HepG2 (cell line): ENCODE measurements around the gene KMT2D. TPM values are rescaled to one million over a fixed set of nuclear protein-coding genes. Genes with fewer than 3 reads are reported as not detected.

Experiments
- CEBPG ChIP-seq: IDR thresholded peaks from 2 replicates; pipeline ENCODE4 v1.6.1; 2016
- MATR3 ChIP-seq: sonication (generic); formaldehyde crosslinking; IDR thresholded peaks from 2 replicates; pipeline ENCODE4 v1.4.0; 2020; ENCODE audit warnings: missing genetic modification reagents
- U2AF1 ChIP-seq: fragments of 200-400 bp; formaldehyde crosslinking; optimal IDR thresholded peaks from 2 replicates; pipeline ENCODE3; 2017; ENCODE audit warnings: mild to moderate bottlenecking, low read depth, low read length
- XBP1 ChIP-seq: sonication (generic); formaldehyde crosslinking; IDR thresholded peaks from 2 replicates; pipeline ENCODE4 v1.5.0; 2020; ENCODE audit warnings: missing genetic modification reagents
- ZBTB3 ChIP-seq: sonication (generic); formaldehyde crosslinking; IDR thresholded peaks from 2 replicates; pipeline ENCODE4 v1.4.0; 2020; ENCODE audit warnings: low read depth, mild to moderate bottlenecking, moderate library complexity, missing genetic modification reagents, borderline replicate concordance
- polyA plus RNA-seq, 8 experiments: library from polyadenylated mRNA; depleted of rRNA in 3 of 8; stranded (reverse) in 7 of 8; unstranded in 1 of 8; fragments of >200 nt; fragmentation: Illumina TruSeq in 4 of 8; extraction: Trizol in 4 of 8; gene quantifications; 2 replicates each; pipeline versions ENCODE4 v1.2.1 to v1.2.3, GENCODE V29; 2011 to 2016; ENCODE audit warnings: low read depth in 4 of 8, missing spikeins in 1 of 8, mixed read lengths in 1 of 8; ENCODE audit not compliant: insufficient read depth in 1 of 8
- total RNA-seq, 5 experiments: library from RNA; depleted of rRNA; stranded (reverse); fragments of >200 nt; fragmentation: Illumina TruSeq; extraction: Trizol; gene quantifications; 2 replicates each; pipeline ENCODE4 v1.2.3, GENCODE V29; 2016; ENCODE audit warnings: low read depth in 1 of 5
- TF ChIP-seq, protein P1 (sequence below): sonication (generic); formaldehyde crosslinking; IDR thresholded peaks from 2 replicates; pipeline ENCODE4 v1.4.0; 2020; ENCODE audit warnings: missing genetic modification reagents
- TF ChIP-seq, protein P2 (sequence below): sonication (generic); formaldehyde crosslinking; IDR thresholded peaks from 2 replicates; pipeline ENCODE4 v1.4.0; 2020; ENCODE audit warnings: missing genetic modification reagents, borderline replicate concordance
- TF ChIP-seq, protein P3 (sequence below): sonication (generic); formaldehyde crosslinking; IDR thresholded peaks from 2 replicates; pipeline ENCODE4 v1.4.0; 2020; ENCODE audit warnings: missing genetic modification reagents, mild to moderate bottlenecking, borderline replicate concordance
- TF ChIP-seq, protein P4 (sequence below), 2 experiments: fragments of 450-650 bp in 1 of 2; sonication (generic) in 1 of 2; formaldehyde crosslinking in 1 of 2; IDR thresholded peaks; 2 replicates each; pipeline versions ENCODE4 v1.6.1 to v1.8.0; 2016 to 2022; ENCODE audit warnings: antibody characterized with exemption in 1 of 2, mild to moderate bottlenecking in 1 of 2, missing genetic modification reagents in 1 of 2
- TF ChIP-seq, protein P5 (sequence below): sonication (generic); formaldehyde crosslinking; IDR thresholded peaks from 2 replicates; pipeline ENCODE4 v1.8.0; 2022; ENCODE audit warnings: missing genetic modification reagents, low read depth, mild to moderate bottlenecking, borderline replicate concordance

KMT2D gene
- total and polyA plus RNA-seq, 2 of the 13 experiments (the other 11 are each of a cell fraction or from before 2014, with no cell fraction given) = 8.1 to 10.4 TPM

DNA sequence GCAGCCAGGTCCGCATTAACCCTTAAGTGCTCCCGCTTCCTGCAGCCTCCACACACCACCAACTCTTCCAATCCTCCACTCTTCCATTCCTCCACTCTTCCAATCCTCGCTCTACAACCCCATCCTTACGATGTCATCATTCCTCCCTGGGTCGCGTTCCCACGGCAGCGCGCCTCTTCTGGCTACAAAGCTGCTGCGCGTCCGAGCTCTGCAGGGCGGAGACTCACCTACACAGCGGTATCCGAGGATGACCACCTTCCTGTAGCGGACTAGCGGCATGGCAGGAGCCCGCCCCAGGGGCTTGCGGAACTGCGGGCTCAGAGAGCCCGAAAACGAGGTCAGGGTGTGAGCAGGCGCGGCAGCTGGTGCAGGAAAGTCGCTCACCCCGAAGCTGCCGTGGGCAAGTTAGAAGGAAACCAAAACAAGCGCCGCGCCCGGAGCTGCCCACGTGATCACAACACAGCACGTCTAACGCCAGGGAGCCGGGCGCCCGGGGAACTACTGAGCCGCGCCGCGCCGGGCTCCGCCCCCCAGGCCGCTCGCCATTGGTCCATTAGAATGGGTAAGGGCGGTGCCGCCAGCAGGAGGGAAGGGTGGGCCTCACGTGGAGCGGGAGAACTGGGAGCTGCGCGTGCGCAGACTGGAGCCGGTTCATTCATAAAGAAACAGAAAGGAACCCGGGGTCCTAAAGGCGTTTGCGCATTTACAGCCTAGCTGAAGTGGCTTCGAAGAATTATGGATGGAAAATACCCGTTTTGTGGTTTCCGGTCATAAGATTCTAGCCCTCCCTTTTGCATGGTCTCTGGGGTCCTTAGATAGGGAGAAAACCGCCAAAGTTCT, 9.1 kb upstream of the KMT2D start, which contains the start of gene RHEBL1 (continued):
- TF ChIP-seq, protein P1, sequence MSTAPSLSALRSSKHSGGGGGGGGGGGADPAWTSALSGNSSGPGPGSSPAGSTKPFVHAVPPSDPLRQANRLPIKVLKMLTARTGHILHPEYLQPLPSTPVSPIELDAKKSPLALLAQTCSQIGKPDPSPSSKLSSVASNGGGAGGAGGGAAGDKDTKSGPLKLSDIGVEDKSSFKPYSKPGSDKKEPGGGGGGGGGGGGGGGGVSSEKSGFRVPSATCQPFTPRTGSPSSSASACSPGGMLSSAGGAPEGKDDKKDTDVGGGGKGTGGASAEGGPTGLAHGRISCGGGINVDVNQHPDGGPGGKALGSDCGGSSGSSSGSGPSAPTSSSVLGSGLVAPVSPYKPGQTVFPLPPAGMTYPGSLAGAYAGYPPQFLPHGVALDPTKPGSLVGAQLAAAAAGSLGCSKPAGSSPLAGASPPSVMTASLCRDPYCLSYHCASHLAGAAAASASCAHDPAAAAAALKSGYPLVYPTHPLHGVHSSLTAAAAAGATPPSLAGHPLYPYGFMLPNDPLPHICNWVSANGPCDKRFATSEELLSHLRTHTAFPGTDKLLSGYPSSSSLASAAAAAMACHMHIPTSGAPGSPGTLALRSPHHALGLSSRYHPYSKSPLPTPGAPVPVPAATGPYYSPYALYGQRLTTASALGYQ = peak; percentile 47; the same call in 1 of the 2 replicates
- TF ChIP-seq, protein P2, sequence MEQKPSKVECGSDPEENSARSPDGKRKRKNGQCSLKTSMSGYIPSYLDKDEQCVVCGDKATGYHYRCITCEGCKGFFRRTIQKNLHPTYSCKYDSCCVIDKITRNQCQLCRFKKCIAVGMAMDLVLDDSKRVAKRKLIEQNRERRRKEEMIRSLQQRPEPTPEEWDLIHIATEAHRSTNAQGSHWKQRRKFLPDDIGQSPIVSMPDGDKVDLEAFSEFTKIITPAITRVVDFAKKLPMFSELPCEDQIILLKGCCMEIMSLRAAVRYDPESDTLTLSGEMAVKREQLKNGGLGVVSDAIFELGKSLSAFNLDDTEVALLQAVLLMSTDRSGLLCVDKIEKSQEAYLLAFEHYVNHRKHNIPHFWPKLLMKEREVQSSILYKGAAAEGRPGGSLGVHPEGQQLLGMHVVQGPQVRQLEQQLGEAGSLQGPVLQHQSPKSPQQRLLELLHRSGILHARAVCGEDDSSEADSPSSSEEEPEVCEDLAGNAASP = no peak
- TF ChIP-seq, protein P3, sequence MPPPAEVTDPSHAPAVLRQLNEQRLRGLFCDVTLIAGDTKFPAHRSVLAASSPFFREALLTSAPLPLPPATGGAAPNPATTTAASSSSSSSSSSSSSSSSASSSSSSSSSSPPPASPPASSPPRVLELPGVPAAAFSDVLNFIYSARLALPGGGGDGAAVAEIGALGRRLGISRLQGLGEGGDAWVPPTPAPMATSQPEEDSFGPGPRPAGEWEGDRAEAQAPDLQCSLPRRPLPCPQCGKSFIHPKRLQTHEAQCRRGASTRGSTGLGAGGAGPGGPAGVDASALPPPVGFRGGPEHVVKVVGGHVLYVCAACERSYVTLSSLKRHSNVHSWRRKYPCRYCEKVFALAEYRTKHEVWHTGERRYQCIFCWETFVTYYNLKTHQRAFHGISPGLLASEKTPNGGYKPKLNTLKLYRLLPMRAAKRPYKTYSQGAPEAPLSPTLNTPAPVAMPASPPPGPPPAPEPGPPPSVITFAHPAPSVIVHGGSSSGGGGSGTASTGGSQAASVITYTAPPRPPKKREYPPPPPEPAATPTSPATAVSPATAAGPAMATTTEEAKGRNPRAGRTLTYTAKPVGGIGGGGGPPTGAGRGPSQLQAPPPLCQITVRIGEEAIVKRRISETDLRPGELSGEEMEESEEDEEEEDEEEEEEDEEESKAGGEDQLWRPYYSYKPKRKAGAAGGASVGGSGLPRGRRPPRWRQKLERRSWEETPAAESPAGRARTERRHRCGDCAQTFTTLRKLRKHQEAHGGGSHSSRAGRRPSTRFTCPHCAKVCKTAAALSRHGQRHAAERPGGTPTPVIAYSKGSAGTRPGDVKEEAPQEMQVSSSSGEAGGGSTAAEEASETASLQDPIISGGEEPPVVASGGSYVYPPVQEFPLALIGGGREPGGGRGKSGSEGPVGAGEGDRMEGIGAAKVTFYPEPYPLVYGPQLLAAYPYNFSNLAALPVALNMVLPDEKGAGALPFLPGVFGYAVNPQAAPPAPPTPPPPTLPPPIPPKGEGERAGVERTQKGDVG (CRISPR knock-in tag) = no peak; the same call in 1 of the 2 replicates
- TF ChIP-seq MATR3 (no peak), CEBPG (CRISPR knock-in tag) (peak; percentile 54; the same call in 1 of the 2 replicates), XBP1 (no peak), ZBTB3 (CRISPR knock-in tag) (no peak), U2AF1 (no peak)
- TF ChIP-seq, protein P4, sequence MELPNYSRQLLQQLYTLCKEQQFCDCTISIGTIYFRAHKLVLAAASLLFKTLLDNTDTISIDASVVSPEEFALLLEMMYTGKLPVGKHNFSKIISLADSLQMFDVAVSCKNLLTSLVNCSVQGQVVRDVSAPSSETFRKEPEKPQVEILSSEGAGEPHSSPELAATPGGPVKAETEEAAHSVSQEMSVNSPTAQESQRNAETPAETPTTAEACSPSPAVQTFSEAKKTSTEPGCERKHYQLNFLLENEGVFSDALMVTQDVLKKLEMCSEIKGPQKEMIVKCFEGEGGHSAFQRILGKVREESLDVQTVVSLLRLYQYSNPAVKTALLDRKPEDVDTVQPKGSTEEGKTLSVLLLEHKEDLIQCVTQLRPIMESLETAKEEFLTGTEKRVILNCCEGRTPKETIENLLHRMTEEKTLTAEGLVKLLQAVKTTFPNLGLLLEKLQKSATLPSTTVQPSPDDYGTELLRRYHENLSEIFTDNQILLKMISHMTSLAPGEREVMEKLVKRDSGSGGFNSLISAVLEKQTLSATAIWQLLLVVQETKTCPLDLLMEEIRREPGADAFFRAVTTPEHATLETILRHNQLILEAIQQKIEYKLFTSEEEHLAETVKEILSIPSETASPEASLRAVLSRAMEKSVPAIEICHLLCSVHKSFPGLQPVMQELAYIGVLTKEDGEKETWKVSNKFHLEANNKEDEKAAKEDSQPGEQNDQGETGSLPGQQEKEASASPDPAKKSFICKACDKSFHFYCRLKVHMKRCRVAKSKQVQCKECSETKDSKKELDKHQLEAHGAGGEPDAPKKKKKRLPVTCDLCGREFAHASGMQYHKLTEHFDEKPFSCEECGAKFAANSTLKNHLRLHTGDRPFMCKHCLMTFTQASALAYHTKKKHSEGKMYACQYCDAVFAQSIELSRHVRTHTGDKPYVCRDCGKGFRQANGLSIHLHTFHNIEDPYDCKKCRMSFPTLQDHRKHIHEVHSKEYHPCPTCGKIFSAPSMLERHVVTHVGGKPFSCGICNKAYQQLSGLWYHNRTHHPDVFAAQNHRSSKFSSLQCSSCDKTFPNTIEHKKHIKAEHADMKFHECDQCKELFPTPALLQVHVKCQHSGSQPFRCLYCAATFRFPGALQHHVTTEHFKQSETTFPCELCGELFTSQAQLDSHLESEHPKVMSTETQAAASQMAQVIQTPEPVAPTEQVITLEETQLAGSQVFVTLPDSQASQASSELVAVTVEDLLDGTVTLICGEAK (IDR thresholded peaks at IDR 0.05) = no peak
- TF ChIP-seq, protein P4 (CRISPR knock-in tag; IDR thresholded peaks at IDR 0.05) = no peak; the same call in 1 of the 2 replicates
- TF ChIP-seq, protein P5, sequence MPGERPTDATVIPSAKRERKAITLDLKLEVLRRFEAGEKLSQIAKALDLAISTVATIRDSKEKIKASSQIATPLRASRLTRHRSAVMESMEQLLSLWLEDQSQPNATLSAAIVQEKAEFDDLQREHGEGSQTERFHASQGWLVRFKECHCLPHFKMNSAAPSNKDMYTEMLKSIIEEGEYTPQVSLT = no peak
